Kidney epithelial cell (primary cell): ENCODE data around the gene TTLL1. TPM values are rescaled to one million over a fixed set of nuclear protein-coding genes. Genes with fewer than 3 reads are reported as not detected.

Source experiments
- DNase-seq: peaks from one replicate; pipeline ENCODE4 v3.0.0-alpha.2; 2010; ENCODE audit warnings: low read depth
- H3K27me3 ChIP-seq: 2 replicates; pipeline ENCODE4 v1.6.0; 2011; ENCODE audit warnings: low read length; ENCODE audit not compliant: control insufficient read depth, insufficient read depth
- H3K36me3 ChIP-seq: 2 replicates; pipeline ENCODE4 v1.5.1; 2011; ENCODE audit warnings: low read length; ENCODE audit not compliant: control insufficient read depth, insufficient read depth
- H3K4me3 ChIP-seq: 2 replicates; pipeline ENCODE4 v1.5.1; 2011; ENCODE audit warnings: low read depth, mild to moderate bottlenecking, control low read depth, low read length
- CTCF ChIP-seq: IDR thresholded peaks from 2 replicates; pipeline ENCODE4 v1.5.1; 2011; ENCODE audit warnings: mild to moderate bottlenecking, moderate library complexity, low read length, control low read depth, inconsistent platforms; ENCODE audit not compliant: insufficient read depth, poor library complexity, severe bottlenecking
- total RNA-seq: library from RNA; depleted of rRNA; stranded (reverse); fragments of >200 nt; gene quantifications from 2 replicates; pipeline ENCODE4 v1.2.3, GENCODE V29; 2015

The TTLL1 gene
- total RNA-seq, 1 donor from 2014 or later, result 14.8 TPM

GRCh38 chr22:43078522-43078921 lies 10.7 kb downstream of the TTLL1 start:
- no peak overlapping the region for H3K4me3 ChIP-seq
- DNase-seq, result no peak
- H3K27me3 ChIP-seq, result no peaks in the 10 kb centered on the region
- TF ChIP-seq CTCF, result no peak
- H3K36me3 ChIP-seq, result no peaks in the 10 kb centered on the region

- TF ChIP-seq CTCF, result no peak
- no peaks in the 10 kb centered on the region for H3K36me3 ChIP-seq
- no peak overlapping the region for H3K4me3 ChIP-seq
- DNase-seq, result no peak
- H3K27me3 ChIP-seq, result no peaks in the 10 kb centered on the region
These were observed 11.9 kb downstream of the TTLL1 start for GRCh38 chr22:43077121-43077877.

- peak; percentile 67 for DNase-seq
- TF ChIP-seq CTCF, result no peak
- H3K4me3 ChIP-seq, result no peak overlapping the region
These were observed 22.3 kb downstream of the TTLL1 start for GRCh38 chr22:43066844-43067385.

GRCh38 chr22:43066134-43066533 lies 23.1 kb downstream of the TTLL1 start:
- no peaks in the 10 kb centered on the region for H3K36me3 ChIP-seq
- no peaks in the 10 kb centered on the region for H3K27me3 ChIP-seq
- no peak overlapping the region for H3K4me3 ChIP-seq
- TF ChIP-seq CTCF, result no peak
- no peak for DNase-seq

More at GRCh38 chr22:43066844-43067385, 22.3 kb downstream of the TTLL1 start:
- Histone ChIP-seq H3K36me3 (no peaks in the 10 kb centered on the region), H3K27me3 (no peaks in the 10 kb centered on the region)

- Histone ChIP-seq H3K4me3 (no peak overlapping the region), H3K27me3 (no peaks in the 10 kb centered on the region), H3K36me3 (no peaks in the 10 kb centered on the region)
- peak; percentile 79 for TF ChIP-seq CTCF
- DNase-seq, result no peak
These were observed 29.0 kb downstream of the TTLL1 start for GRCh38 chr22:43060183-43060582.
